Measurements from ENCODE around the gene WBP4. TPM values are rescaled to one million over a fixed set of nuclear protein-coding genes. Genes with fewer than 3 reads are reported as not detected.
A peak's percentile ranks its signal among the peaks of the same experiment; 100 is the strongest.

The WBP4 gene
- total RNA-seq, 3 donors from 2014 or later = 12.7 to 16.5 (median 13.1) TPM

DNA sequence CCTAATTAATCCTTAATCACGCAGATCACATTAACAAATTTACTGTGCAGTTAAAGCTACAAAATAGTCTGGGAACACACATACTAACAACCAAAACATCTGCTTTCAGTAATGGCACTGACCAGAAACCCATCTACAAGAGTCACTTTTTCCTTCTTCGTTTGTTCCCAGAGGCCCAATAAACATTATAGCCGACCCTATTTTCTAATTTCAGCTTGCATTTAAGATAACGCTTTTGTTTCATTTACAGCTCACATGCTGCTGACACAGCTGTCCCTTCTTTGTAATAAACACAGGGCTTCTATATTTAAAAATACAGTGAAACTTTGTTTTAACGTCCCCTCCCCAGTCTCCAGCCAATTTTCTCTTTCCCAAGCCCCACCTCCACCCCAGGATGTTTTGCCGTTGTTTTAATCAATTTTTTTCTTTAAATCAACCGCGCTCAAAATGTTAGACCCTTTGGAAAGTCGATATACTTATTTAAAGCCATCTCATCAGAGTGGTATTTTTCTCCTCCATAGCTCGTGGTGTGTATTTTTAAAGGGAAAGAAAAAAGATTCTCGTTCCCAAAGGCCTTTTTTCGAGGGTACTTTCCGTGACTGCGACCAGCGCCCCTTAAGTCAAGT is 1.7 kb upstream of the WBP4 start:
- Histone ChIP-seq H3K4me1 (peaks cover 0 to 11% of the 10 kb centered on the region in 2 donors), H3K27ac (peak overlapping the region; percentile 96 to 99), H3K27me3 (no peaks in the 10 kb centered on the region), H3K4me3 (peak overlapping the region; percentile 64 to 88 (median 84)), H3K9me3 (no peaks in the 10 kb centered on the region), H3K36me3 (no peaks in the 10 kb centered on the region)
- intact Hi-C loops (cut with DNase I; ENCODE audit: low total_unique reads) = loop anchor here (5.0 kb wide), 1 partner anchor 983 kb away; no protein-coding TSS in a partner anchor
- no peak for TF ChIP-seq POLR2A (IDR thresholded peaks at IDR 0.05)
- TF ChIP-seq, protein P1, sequence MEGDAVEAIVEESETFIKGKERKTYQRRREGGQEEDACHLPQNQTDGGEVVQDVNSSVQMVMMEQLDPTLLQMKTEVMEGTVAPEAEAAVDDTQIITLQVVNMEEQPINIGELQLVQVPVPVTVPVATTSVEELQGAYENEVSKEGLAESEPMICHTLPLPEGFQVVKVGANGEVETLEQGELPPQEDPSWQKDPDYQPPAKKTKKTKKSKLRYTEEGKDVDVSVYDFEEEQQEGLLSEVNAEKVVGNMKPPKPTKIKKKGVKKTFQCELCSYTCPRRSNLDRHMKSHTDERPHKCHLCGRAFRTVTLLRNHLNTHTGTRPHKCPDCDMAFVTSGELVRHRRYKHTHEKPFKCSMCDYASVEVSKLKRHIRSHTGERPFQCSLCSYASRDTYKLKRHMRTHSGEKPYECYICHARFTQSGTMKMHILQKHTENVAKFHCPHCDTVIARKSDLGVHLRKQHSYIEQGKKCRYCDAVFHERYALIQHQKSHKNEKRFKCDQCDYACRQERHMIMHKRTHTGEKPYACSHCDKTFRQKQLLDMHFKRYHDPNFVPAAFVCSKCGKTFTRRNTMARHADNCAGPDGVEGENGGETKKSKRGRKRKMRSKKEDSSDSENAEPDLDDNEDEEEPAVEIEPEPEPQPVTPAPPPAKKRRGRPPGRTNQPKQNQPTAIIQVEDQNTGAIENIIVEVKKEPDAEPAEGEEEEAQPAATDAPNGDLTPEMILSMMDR (IDR thresholded peaks at IDR 0.05) = no peak
- TF ChIP-seq POLR2AphosphoS5 (IDR thresholded peaks at IDR 0.05) = no peak
- DNase-seq (ENCODE audit: low spot score in 2 of 2) = no peak

DNA sequence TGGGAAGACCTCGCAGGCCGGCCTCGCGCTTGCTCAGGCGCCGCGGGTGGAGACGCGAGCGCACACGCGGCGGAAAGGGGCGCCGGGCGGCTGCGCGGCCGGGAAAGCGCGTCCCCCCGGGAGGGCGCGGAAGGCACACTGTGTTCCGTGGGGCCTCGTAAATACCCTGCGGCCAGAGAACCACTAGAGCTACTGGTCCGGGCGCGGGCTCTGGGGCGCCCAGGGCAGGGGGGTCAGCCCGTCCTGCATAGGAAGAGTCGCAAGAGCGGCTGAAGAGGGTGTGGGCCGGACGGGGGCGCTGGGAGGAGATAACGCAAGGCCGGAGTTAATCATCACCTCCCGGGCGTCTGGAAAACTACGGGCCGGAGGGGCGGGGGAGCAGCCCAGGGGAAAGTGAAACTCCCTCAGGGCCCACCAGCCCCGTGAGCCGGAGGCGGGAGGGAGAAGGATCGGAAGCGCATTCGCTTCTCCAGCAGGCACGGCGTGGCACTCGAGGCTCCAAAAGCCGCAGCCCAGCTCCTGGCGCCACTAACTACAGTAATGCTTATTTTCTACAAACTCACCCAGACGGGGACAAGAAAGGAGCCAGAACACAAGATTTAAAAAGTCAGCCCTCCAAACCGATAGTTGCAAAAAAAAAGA is 1.1 kb upstream of the WBP4 start:
- TF ChIP-seq POLR2AphosphoS5 (IDR thresholded peaks at IDR 0.05) (peak; percentile 60 to 78 (median 66)), POLR2A (IDR thresholded peaks at IDR 0.05) (no peak)
- TF ChIP-seq, protein P1 (IDR thresholded peaks at IDR 0.05) = peak in 2 of 3 donors; percentile 1 to 26
- Histone ChIP-seq H3K4me3 (peak overlapping the region; percentile 64 to 88 (median 84)), H3K27me3 (no peaks in the 10 kb centered on the region), H3K27ac (peak overlapping the region; percentile 96 to 99), H3K9me3 (no peaks in the 10 kb centered on the region), H3K36me3 (no peaks in the 10 kb centered on the region), H3K4me1 (peaks cover 0 to 17% of the 10 kb centered on the region in 2 donors)
- peak; percentile 75 to 76 for DNase-seq (ENCODE audit: low spot score in 2 of 2)
- intact Hi-C loops (cut with DNase I; ENCODE audit: low total_unique reads) = loop anchor here (5.0 kb wide), 1 partner anchor 982 kb away; no protein-coding TSS in a partner anchor

DNA sequence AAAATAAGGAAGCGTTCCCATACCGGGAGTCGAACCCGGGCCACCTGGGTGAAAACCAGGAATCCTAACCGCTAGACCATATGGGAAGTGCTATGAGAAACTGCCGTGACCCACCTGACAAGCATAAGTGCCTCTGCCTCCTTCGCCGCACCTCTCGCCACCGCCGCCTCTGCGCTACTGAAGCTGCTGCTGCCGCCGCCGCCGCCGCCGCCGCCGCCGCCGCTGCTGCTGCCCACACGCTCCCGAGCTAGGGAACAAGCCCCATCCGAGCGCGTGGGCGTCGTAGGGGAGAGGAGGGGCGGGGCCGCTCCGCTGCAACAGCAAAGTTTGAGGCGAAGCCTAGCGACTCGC is 610 bp upstream of the WBP4 start:
- intact Hi-C loops (cut with DNase I; ENCODE audit: low total_unique reads) = loop anchor here (5.0 kb wide), 1 partner anchor 982 kb away; no protein-coding TSS in a partner anchor
- Histone ChIP-seq H3K4me1 (peaks cover 0 to 22% of the 10 kb centered on the region in 2 donors), H3K27me3 (no peaks in the 10 kb centered on the region), H3K4me3 (peak overlapping the region; percentile 64 to 88 (median 84)), H3K36me3 (no peaks in the 10 kb centered on the region), H3K9me3 (no peaks in the 10 kb centered on the region), H3K27ac (peak overlapping the region; percentile 96 to 99)
- DNase-seq (ENCODE audit: low spot score in 2 of 2) = peak; percentile 76 to 82
- no peak for TF ChIP-seq POLR2AphosphoS5 (IDR thresholded peaks at IDR 0.05)
- no peak for TF ChIP-seq POLR2A (IDR thresholded peaks at IDR 0.05)
- TF ChIP-seq, protein P1 (IDR thresholded peaks at IDR 0.05) = no peak

GRCh38 chr13:41061914-41062837 is 867 bp downstream of the WBP4 start:
- no peak for DNase-seq (ENCODE audit: low spot score in 2 of 2)
- Histone ChIP-seq H3K9me3 (no peaks in the 10 kb centered on the region), H3K4me1 (peaks cover 0 to 24% of the 10 kb centered on the region in 2 donors), H3K27ac (peak overlapping the region; percentile 96 to 99), H3K4me3 (peak overlapping the region; percentile 64 to 88 (median 84)), H3K36me3 (no peaks in the 10 kb centered on the region), H3K27me3 (no peaks in the 10 kb centered on the region)
- intact Hi-C loops (cut with DNase I; ENCODE audit: low total_unique reads) = loop anchor here (5.0 kb wide), 1 partner anchor 980 kb away; no protein-coding TSS in a partner anchor
- no peak for TF ChIP-seq POLR2A (IDR thresholded peaks at IDR 0.05)
- peak in 1 of 3 donors; percentile 20 for TF ChIP-seq POLR2AphosphoS5 (IDR thresholded peaks at IDR 0.05)

DNA sequence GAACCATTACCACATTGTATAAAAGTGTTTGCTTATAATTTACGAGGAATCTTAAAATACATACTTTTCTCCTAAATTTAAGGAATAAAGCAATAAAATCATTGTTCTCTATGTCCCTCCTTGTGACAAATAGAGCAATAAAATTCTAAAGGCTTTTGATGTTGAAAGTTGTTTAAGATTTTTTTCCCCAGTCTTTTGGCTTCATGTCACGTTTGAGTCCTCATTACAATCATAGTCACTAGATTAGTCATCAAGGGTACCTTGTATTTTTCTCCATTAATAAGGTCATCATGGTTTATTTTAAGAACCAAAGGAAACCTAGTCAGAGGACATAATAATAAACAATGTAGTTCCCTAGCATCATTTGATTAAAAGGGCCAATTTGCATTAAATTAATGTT is 3.2 kb downstream of the WBP4 start:
- peaks cover 0 to 24% of the 10 kb centered on the region in 2 donors for H3K4me1 ChIP-seq
- H3K9me3 ChIP-seq = no peaks in the 10 kb centered on the region
- H3K4me3 ChIP-seq = no peak overlapping the region
- intact Hi-C loops (cut with DNase I; ENCODE audit: low total_unique reads) = loop anchor here (5.0 kb wide), 1 partner anchor 978 kb away; no protein-coding TSS in a partner anchor
- TF ChIP-seq, protein P1 (IDR thresholded peaks at IDR 0.05) = no peak
- no peak for TF ChIP-seq POLR2A (IDR thresholded peaks at IDR 0.05)
- DNase-seq (ENCODE audit: low spot score in 2 of 2) = no peak
- peak overlapping the region; percentile 16 to 96 for H3K27ac ChIP-seq
- no peaks in the 10 kb centered on the region for H3K27me3 ChIP-seq
- H3K36me3 ChIP-seq = no peaks in the 10 kb centered on the region

Measured in breast epithelium (tissue), 4 donors.